HG02642 (cell line): ENCODE data around the gene STARD3.
"Not testable (repeated sequence)": the region's sequence is repeated elsewhere in the genome, so short reads cannot be mapped to it uniquely, and the experiment has no call there.

Source experiments
- ATAC-seq: cut with Tn5 transposase; IDR thresholded peaks from one replicate; pipeline ENCODE4 v1.9.1; 2021; ENCODE audit warnings: mild to moderate bottlenecking; ENCODE audit not compliant: unreplicated experiment, poor library complexity

The STARD3 gene

DNA sequence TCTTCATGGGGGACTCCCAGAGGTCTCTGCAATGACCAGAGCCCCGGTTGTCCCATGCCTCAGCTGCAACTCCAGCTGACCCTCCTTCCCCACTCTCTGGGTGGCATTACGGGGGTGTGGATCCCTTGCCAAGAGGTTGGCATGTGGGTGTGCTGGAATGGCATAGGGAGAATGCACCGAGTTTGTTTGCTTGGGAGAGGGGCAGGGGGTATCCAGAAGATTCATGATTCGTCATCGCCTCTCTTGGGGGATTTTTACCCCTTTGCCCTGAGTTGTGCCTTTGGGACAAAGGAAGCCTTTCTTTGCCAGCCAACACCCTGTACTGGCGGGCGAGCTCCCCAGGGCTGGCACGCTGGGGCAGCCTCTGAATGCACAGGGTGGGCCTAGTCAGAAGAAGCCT, 69.4 kb downstream of the STARD3 start:
- ATAC-seq: no peak

DNA sequence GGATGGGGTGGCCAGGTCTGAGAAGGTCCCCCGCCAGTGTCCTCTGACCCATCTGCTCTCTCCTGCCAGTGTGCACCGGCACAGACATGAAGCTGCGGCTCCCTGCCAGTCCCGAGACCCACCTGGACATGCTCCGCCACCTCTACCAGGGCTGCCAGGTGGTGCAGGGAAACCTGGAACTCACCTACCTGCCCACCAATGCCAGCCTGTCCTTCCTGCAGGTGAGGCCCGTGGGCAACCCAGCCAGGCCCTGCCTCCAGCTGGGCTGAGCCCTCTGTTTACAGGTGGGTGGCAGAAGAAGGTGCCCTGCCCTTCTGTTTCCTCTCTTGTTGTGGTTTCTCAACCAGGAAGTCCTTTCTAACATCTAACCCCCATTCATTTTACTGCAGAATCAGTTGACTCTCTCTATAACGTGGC, 70.0 kb downstream of the STARD3 start:
- ATAC-seq: no peak

DNA sequence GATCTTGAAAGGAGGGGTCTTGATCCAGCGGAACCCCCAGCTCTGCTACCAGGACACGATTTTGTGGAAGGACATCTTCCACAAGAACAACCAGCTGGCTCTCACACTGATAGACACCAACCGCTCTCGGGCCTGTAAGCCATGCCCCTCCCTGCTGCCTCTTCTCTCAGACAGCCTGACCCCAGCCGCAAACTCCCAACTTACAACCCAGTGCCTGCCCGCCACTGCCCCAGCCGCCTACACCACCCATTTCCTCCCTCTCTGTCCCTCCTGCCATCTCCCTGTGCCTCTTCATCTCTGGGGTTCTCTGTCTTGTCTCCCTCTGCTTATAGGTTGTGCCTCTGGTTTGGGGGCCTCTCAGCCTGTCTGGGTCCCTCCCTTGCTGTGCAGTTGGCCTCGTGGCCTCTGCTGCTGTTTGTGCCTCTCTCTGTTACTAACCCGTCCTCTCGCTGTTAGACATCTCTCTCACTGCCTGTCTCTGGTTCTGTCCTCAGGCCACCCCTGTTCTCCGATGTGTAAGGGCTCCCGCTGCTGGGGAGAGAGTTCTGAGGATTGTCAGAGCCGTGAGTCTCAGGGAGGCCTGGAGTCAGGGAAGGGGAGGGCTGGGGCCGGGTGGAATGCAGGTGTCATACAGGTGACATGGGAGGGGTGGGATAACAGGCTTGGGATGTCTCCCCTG, 72.5 kb downstream of the STARD3 start:
- ATAC-seq: no peak

DNA sequence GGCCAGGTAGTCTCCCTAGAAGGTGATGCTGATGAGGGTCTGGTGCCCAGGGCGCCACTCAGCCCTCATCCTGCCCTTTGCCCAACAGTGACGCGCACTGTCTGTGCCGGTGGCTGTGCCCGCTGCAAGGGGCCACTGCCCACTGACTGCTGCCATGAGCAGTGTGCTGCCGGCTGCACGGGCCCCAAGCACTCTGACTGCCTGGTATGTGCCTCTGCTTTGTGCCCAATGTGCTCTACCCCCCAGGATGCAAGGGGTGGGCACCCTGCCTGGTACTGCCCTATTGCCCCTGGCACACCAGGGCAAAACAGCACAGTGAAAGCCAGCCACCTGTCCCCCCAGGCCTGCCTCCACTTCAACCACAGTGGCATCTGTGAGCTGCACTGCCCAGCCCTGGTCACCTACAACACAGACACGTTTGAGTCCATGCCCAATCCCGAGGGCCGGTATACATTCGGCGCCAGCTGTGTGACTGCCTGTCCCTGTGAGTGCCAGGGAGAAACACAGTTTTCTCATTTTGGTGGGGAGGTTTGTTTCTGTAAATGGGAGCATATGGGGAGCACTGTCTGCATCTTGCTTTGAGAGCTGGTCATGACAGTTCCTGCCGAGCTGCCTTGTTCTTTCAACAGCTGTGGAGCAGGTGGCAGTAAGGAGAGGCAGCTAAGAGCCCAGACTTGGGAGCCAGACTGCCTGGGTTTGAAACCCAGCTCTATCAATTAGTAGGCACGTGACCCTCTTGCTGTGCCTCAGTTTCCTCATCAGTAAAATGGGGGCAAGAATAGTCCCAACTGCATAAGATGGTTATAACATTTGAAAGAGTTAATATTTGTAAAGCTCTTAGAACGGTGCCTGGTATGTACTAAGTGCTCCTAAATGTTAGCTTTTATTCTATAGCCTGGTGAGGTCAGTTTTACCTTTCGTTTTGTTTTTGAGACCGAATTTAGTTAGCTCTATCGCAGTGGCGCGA, 73.3 kb downstream of the STARD3 start:
- ATAC-seq: no peak

DNA sequence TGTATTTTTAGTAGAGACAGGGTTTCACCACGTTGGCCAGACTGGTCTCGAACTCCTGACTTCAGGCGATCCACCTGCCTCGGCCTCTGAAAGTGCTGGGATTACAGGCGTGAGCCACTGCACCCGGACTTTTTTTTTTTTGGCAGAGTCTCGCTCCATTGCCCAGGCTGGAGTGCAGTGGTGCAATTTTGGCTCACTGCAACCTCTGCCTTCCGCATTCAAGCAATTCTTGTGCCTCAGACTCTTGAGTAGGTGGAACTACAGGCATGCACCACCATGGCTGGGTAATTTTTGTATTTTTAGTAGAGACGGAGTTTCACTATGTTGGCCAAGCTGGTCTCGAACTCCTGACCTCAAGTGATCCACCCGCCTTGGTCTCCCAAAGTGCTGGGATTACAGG, 74.1 kb downstream of the STARD3 start:
- ATAC-seq: not testable (repeated sequence)

DNA sequence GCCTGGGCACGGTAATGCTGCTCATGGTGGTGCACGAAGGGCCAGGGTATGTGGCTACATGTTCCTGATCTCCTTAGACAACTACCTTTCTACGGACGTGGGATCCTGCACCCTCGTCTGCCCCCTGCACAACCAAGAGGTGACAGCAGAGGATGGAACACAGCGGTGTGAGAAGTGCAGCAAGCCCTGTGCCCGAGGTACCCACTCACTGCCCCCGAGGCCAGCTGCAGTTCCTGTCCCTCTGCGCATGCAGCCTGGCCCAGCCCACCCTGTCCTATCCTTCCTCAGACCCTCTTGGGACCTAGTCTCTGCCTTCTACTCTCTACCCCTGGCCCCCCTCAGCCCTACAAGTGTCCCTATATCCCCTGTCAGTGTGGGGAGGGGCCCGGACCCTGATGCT, 74.9 kb downstream of the STARD3 start:
- ATAC-seq: no peak
